GM20000 (cell line): ENCODE measurements around the gene EDN2.

Experiments used
- DNase-seq: peaks from one replicate; pipeline ENCODE4 v3.0.0; 2012; ENCODE audit warnings: low spot score
- CTCF ChIP-seq: IDR thresholded peaks from 2 replicates; pipeline ENCODE4 v1.5.1; 2012; ENCODE audit warnings: mild to moderate bottlenecking, control low read depth; ENCODE audit errors: extremely low read depth, missing control alignments

EDN2 gene

GRCh38 chr1:41484402-41485241 is at the start of gene EDN2:
TSS of gene EDN2 (minus strand) at chr1:41484683. CDS start at chr1:41484601, 82 bp downstream.
- DNase-seq: no peak
- TF ChIP-seq CTCF: no peak

GRCh38 chr1:41533731-41534080 is 49.2 kb upstream of the EDN2 start:
- no peak for TF ChIP-seq CTCF
- no peak for DNase-seq

GRCh38 chr1:41533016-41533730 is 48.7 kb upstream of the EDN2 start:
- DNase-seq: no peak
- TF ChIP-seq CTCF: no peak

GRCh38 chr1:41532206-41532975 is 47.9 kb upstream of the EDN2 start:
- TF ChIP-seq CTCF: no peak
- no peak for DNase-seq

GRCh38 chr1:41530411-41530810 is 45.9 kb upstream of the EDN2 start:
- no peak for TF ChIP-seq CTCF
- no peak for DNase-seq

GRCh38 chr1:41529621-41530395 is 45.3 kb upstream of the EDN2 start:
- TF ChIP-seq CTCF: no peak

More at GRCh38 chr1:41529621-41530395, 45.3 kb upstream of the EDN2 start:
- DNase-seq: no peak
